Stimulated activated CD8-positive, alpha-beta memory T cell treated with anti-CD3 and anti-CD28 coated beads, Interleukin-12 subunit alpha, Interleukin-12 subunit beta, amount 100 ng/mL, for 4 hours (primary cell): ENCODE data around the gene ENDOG.

ENCODE experiments used
- DNase-seq: peaks from one replicate; pipeline ENCODE4 v3.0.0-alpha.2; 2020; ENCODE audit warnings: low read depth

ENDOG gene

GRCh38 chr9:128800061-128800460 lies 18.2 kb upstream of the ENDOG start:
- no peak for DNase-seq

GRCh38 chr9:128802482-128802881 lies 15.8 kb upstream of the ENDOG start:
- DNase-seq: no peak

- no peak for DNase-seq
Measured at GRCh38 chr9:128805661-128806060, 12.6 kb upstream of the ENDOG start.

GRCh38 chr9:128807827-128808226 lies 10.5 kb upstream of the ENDOG start:
- no peak for DNase-seq

GRCh38 chr9:128808543-128808942 lies 9.8 kb upstream of the ENDOG start:
- no peak for DNase-seq

GRCh38 chr9:128809036-128809599 lies 9.2 kb upstream of the ENDOG start:
- no peak for DNase-seq

- no peak for DNase-seq
Measured at GRCh38 chr9:128809831-128810230, 8.5 kb upstream of the ENDOG start.

- no peak for DNase-seq
Measured at GRCh38 chr9:128810873-128811272, 7.4 kb upstream of the ENDOG start.

- DNase-seq: peak; percentile 28
Measured at GRCh38 chr9:128818839-128819715, 777 bp downstream of the ENDOG start.

- DNase-seq: no peak
Measured at GRCh38 chr9:128819716-128820664, 1.7 kb downstream of the ENDOG start.

- DNase-seq: no peak
Measured at GRCh38 chr9:128820665-128821583, 2.6 kb downstream of the ENDOG start.

GRCh38 chr9:128821584-128822406 lies 3.5 kb downstream of the ENDOG start:
- no peak for DNase-seq

GRCh38 chr9:128822407-128823042 lies 4.2 kb downstream of the ENDOG start:
- DNase-seq: no peak

- DNase-seq: no peak
Measured at GRCh38 chr9:128823362-128823902, 5.1 kb downstream of the ENDOG start.

- no peak for DNase-seq
Measured at GRCh38 chr9:128823903-128824406, 5.7 kb downstream of the ENDOG start.

GRCh38 chr9:128824911-128825310 lies 6.6 kb downstream of the ENDOG start:
- DNase-seq: no peak

- DNase-seq: no peak
Measured at GRCh38 chr9:128825923-128826700, 7.8 kb downstream of the ENDOG start.

GRCh38 chr9:128828267-128828666 lies 10.0 kb downstream of the ENDOG start:
- no peak for DNase-seq
